ENCODE results near the gene SNRNP200.

DNA sequence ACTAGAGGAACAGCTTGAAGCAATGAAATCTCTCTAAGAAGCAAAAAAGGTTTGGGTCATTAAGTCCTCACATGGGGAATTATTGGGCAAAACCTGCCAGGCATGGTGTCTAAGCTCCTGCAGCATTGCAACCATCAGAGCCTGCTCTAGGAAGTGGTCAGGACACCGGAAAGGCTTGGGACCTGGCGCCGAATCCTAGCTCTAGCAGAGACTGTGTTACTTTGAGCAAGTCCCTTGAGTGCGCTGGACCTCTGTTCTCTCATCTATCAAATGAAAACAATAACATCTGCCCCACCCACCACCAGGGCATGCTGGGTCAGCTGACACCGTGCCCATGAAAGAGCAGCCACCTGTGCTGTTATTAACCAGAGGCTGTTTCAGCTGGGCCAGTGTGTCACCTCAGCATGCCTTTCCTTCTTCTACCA lies 45.8 kb downstream of the SNRNP200 start:
- TF ChIP-seq ZFP3 (CRISPR knock-in tag; IDR thresholded peaks at IDR 0.05) (no peak), ZNF70 (CRISPR knock-in tag; IDR thresholded peaks at IDR 0.05) (no peak), RARB (CRISPR knock-in tag; IDR thresholded peaks at IDR 0.05) (no peak), GLIS3 (CRISPR knock-in tag; IDR thresholded peaks at IDR 0.05) (no peak), PPARA (CRISPR knock-in tag; IDR thresholded peaks at IDR 0.05; ENCODE audit: borderline replicate concordance) (no peak), TSHZ2 (CRISPR knock-in tag; IDR thresholded peaks at IDR 0.05) (no peak)

Data from SK-N-SH treated with all-trans-retinoic acid at 6 μM for 48 hours (cell line).